Kidney (tissue), 14 donors: ENCODE measurements around the gene DNM1. TPM values are rescaled to one million over a fixed set of nuclear protein-coding genes. Genes with fewer than 3 reads are reported as not detected.
A peak's percentile ranks its signal among the peaks of the same experiment; 100 is the strongest.

ENCODE experiments used
- DNase-seq, 5 donors: peaks; one replicate each; pipeline ENCODE4 v3.0.0-alpha.2; 2013 to 2020
- FAIRE-seq: peaks from 2 replicates; lab custom pipeline; 2012; peaks lifted over from hg19 to GRCh38; lab: Jason Lieb, UNC
- H3K27ac ChIP-seq, 2 donors: one replicate each; pipeline ENCODE4 v1.7.0; 2013; ENCODE audit warnings: low read depth in 2 of 2, low read length in 2 of 2, inconsistent platforms in 1 of 2
- H3K27me3 ChIP-seq: one replicate; pipeline ENCODE4 v1.7.1; 2013; ENCODE audit warnings: low read length, inconsistent platforms; ENCODE audit not compliant: control insufficient read depth, insufficient read depth
- H3K36me3 ChIP-seq, 3 donors: one replicate each; pipeline versions ENCODE4 v1.7.0 to v1.7.1; 2013; ENCODE audit warnings: low read length in 3 of 3, control low read depth in 1 of 3, inconsistent platforms in 1 of 3; ENCODE audit not compliant: insufficient read depth in 3 of 3, control insufficient read depth in 2 of 3
- H3K4me1 ChIP-seq, 3 donors: one replicate each; pipeline versions ENCODE4 v1.7.0 to v1.7.1; 2013; ENCODE audit warnings: low read length in 3 of 3, inconsistent platforms in 1 of 3, low read depth in 1 of 3; ENCODE audit not compliant: control insufficient read depth in 2 of 3, insufficient read depth in 2 of 3
- H3K4me3 ChIP-seq, 3 donors: one replicate each; pipeline versions ENCODE4 v1.7.0 to v1.8.1; 2013; ENCODE audit warnings: low read length in 3 of 3, control low read depth in 1 of 3, inconsistent platforms in 1 of 3
- H3K9ac ChIP-seq, 3 donors: one replicate each; pipeline versions ENCODE4 v1.7.0 to v1.7.1; 2013; ENCODE audit warnings: low read length in 3 of 3, control low read depth in 1 of 3, inconsistent platforms in 1 of 3
- H3K9me3 ChIP-seq, 3 donors: one replicate each; pipeline versions ENCODE4 v1.7.0 to v1.7.1; 2013; ENCODE audit warnings: low read length in 3 of 3, control low read depth in 1 of 3, inconsistent platforms in 1 of 3; ENCODE audit not compliant: control insufficient read depth in 2 of 3, insufficient read depth in 1 of 3
- CTCF ChIP-seq: IDR thresholded peaks from 3 replicates; pipeline ENCODE4 v1.5.1; 2012; ENCODE audit warnings: mild to moderate bottlenecking, moderate library complexity, borderline replicate concordance; ENCODE audit not compliant: insufficient read depth; ENCODE audit errors: extremely low read depth
- intact Hi-C: fragments of 100-400 bp; cut with DNase I; formaldehyde crosslinking; loops from one replicate; pipeline ENCODE4 v1.11.1; 2022
- polyA plus RNA-seq: library from polyadenylated mRNA; stranded (reverse); fragments of 350-450 nt; fragmentation: Illumina TruSeq; extraction: RNeasy Lipid Tissue Mini Kit (QIAGEN cat#74804); gene quantifications from one replicate; pipeline ENCODE4 v1.2.3, GENCODE V29; 2014; ENCODE audit warnings: low read depth, low replicate concordance; ENCODE audit not compliant: insufficient read depth
- total RNA-seq: library from RNA; stranded (reverse); fragmentation: NEBNext Ultra II Directional; extraction: Animal tissue kit (Norgen Biotek cat#: 25700); gene quantifications from one replicate; pipeline ENCODE4 v1.2.1, GENCODE V29; 2021
- donor health status: control.
- donor health status: control.
- donor health status: control.
- donor health status: control.
- donor health status: control.
- donor health status: DM: yes; HTN: yes; CAD: no.
- donor health status: Normal renal cell carcinoma (clear cell type).

DNM1 gene
- total and polyA plus RNA-seq, 2 donors from 2014 or later, result 7.3 to 22.6 TPM

GRCh38 chr9:128232528-128233428 lies 29.6 kb downstream of the DNM1 start:
- Histone ChIP-seq H3K4me1 (no peaks in the 10 kb centered on the region), H3K36me3 (no peaks in the 10 kb centered on the region), H3K9me3 (no peaks in the 10 kb centered on the region), H3K27ac (no peak overlapping the region), H3K27me3 (no peaks in the 10 kb centered on the region), H3K4me3 (no peak overlapping the region), H3K9ac (no peak overlapping the region)
- intact Hi-C loops, result no loop called here
- DNase-seq (peak in 2 of 5 donors; percentile 28 to 48), FAIRE-seq (no peak)
- no peak for TF ChIP-seq CTCF

- no peaks in the 10 kb centered on the region for H3K4me1 ChIP-seq
- no peak overlapping the region for H3K9ac ChIP-seq
- no peaks in the 10 kb centered on the region for H3K9me3 ChIP-seq
- no peak for FAIRE-seq
- H3K36me3 ChIP-seq, result no peaks in the 10 kb centered on the region
- H3K4me3 ChIP-seq, result no peak overlapping the region
- no peaks in the 10 kb centered on the region for H3K27me3 ChIP-seq
- TF ChIP-seq CTCF, result no peak
- no peak overlapping the region for H3K27ac ChIP-seq
- DNase-seq, result peak in 1 of 5 donors; percentile 55
- intact Hi-C loops, result no loop called here
Observed at GRCh38 chr9:128233817-128234406, 30.7 kb downstream of the DNM1 start.

- Histone ChIP-seq H3K27me3 (no peaks in the 10 kb centered on the region), H3K4me1 (peaks cover 0 to 6% (median 4%) of the 10 kb centered on the region in 3 donors), H3K27ac (no peak overlapping the region), H3K9me3 (no peaks in the 10 kb centered on the region), H3K9ac (no peak overlapping the region), H3K4me3 (no peak overlapping the region), H3K36me3 (no peaks in the 10 kb centered on the region)
- intact Hi-C loops, result no loop called here
- no peak for TF ChIP-seq CTCF
- no peak for FAIRE-seq
- DNase-seq, result no peak
Observed at GRCh38 chr9:128242124-128242523, 38.9 kb downstream of the DNM1 start.
